K562 (cell line): ENCODE results near the gene UBE2L3. TPM values are rescaled to one million over a fixed set of nuclear protein-coding genes. Genes with fewer than 3 reads are reported as not detected.

Experiments
- ATF1 ChIP-seq, 2 experiments: fragments of 450-650 bp in 1 of 2; IDR thresholded peaks; 2 replicates each; pipeline ENCODE4 v1.6.1; 2016; ENCODE audit warnings: missing compliant biosample characterization in 1 of 2, missing genetic modification characterization in 1 of 2
- BCL6 ChIP-seq: fragments of 250-450 bp; sonication (Bioruptor Pico); IDR thresholded peaks from 2 replicates; pipeline ENCODE4 v1.4.0; 2020
- COPS2 ChIP-seq: fragments of 450-650 bp; conservative IDR thresholded peaks from 2 replicates; pipeline ENCODE4 v1.6.1; 2016; ENCODE audit warnings: mild to moderate bottlenecking, moderate library complexity
- CREB3 ChIP-seq: fragments of 450-650 bp; conservative IDR thresholded peaks from 2 replicates; pipeline ENCODE4 v1.6.1; 2016; ENCODE audit warnings: missing genetic modification characterization, low read depth, mild to moderate bottlenecking, missing compliant biosample characterization, moderate library complexity
- FOXK2 ChIP-seq, 2 experiments: fragments of 450-650 bp; IDR thresholded peaks in 1 of 2; conservative IDR thresholded peaks in 1 of 2; 2 replicates each; pipeline ENCODE4 v1.6.1; 2016; ENCODE audit warnings: low read depth in 2 of 2, mild to moderate bottlenecking in 1 of 2
- HDAC6 ChIP-seq: IDR thresholded peaks from 2 replicates; pipeline ENCODE4 v1.6.1; 2012; ENCODE audit warnings: low read depth, mild to moderate bottlenecking, control low read depth, inconsistent platforms, low read length, moderate library complexity
- ILF3 ChIP-seq: fragments of 450-650 bp; IDR thresholded peaks from 2 replicates; pipeline ENCODE4 v1.6.1; 2018; ENCODE audit warnings: antibody characterized with exemption, mild to moderate bottlenecking, moderate library complexity, borderline replicate concordance
- NR1H2 ChIP-seq: sonication (generic); formaldehyde crosslinking; IDR thresholded peaks from 2 replicates; pipeline ENCODE4 v1.4.0; 2020; ENCODE audit warnings: mild to moderate bottlenecking, missing genetic modification reagents
- PTRF ChIP-seq: fragments of 450-650 bp; IDR thresholded peaks from 2 replicates; pipeline ENCODE4 v1.6.1; 2016; ENCODE audit warnings: mild to moderate bottlenecking, missing genetic modification characterization, missing compliant biosample characterization
- ZBTB17 ChIP-seq: fragments of 450-650 bp; formaldehyde crosslinking; IDR thresholded peaks from 2 replicates; pipeline ENCODE4 v1.4.0; 2020; ENCODE audit warnings: mild to moderate bottlenecking
- ZNF707 ChIP-seq: fragments of 250-450 bp; sonication (Bioruptor Pico); conservative IDR thresholded peaks from 2 replicates; pipeline ENCODE4 v1.8.0; 2022; ENCODE audit warnings: inconsistent platforms, mild to moderate bottlenecking, moderate library complexity
- polyA plus RNA-seq, 8 experiments: library from polyadenylated mRNA; depleted of rRNA in 4 of 8; stranded (reverse) in 5 of 8; unstranded in 3 of 8; fragments of >200 nt; fragmentation: Nextera tagmentation in 2 of 8; fragmentation: Illumina TruSeq in 1 of 8; extraction: Ambion mirVana in 2 of 8; extraction: Trizol in 1 of 8; gene quantifications; 2 replicates each; pipeline versions ENCODE4 v1.2.1 to v1.2.3, GENCODE V29; 2011 to 2014; ENCODE audit warnings: inconsistent platforms in 1 of 8, missing spikeins in 1 of 8
- total RNA-seq, 7 experiments: library from RNA; depleted of rRNA in 6 of 7; stranded (reverse); fragments of >200 nt in 6 of 7; fragmentation: Illumina TruSeq in 2 of 7; extraction: Trizol in 2 of 7; gene quantifications; 2 replicates each; pipeline versions ENCODE4 v1.2.1 to v1.2.3, GENCODE V29; 2011 to 2021; ENCODE audit warnings: low replicate concordance in 1 of 7
- TF ChIP-seq, protein P1 (sequence below): sonication (generic); formaldehyde crosslinking; IDR thresholded peaks from 2 replicates; pipeline ENCODE4 v1.8.0; 2023; ENCODE audit warnings: mild to moderate bottlenecking, missing genetic modification reagents
- TF ChIP-seq, protein P2 (sequence below): fragments of 250-450 bp; sonication (Bioruptor Pico); IDR thresholded peaks from 2 replicates; pipeline ENCODE4 v1.8.0; 2022; ENCODE audit warnings: inconsistent platforms, mild to moderate bottlenecking, moderate library complexity, borderline replicate concordance
- TF ChIP-seq, protein P3 (sequence below): fragments of 250-450 bp; sonication (Bioruptor Pico); IDR thresholded peaks from 2 replicates; pipeline ENCODE4 v1.5.0; 2021; ENCODE audit warnings: mild to moderate bottlenecking, moderate library complexity
- TF ChIP-seq, protein P4 (sequence below): sonication (generic); formaldehyde crosslinking; IDR thresholded peaks from 2 replicates; pipeline ENCODE4 v1.8.0; 2022; ENCODE audit warnings: mild to moderate bottlenecking, missing genetic modification reagents

UBE2L3 gene
- total and polyA plus RNA-seq, 9 of the 15 experiments (the other 6 are each of a cell fraction or from before 2014, with no cell fraction given), result 215 to 625 (median 285) TPM

DNA sequence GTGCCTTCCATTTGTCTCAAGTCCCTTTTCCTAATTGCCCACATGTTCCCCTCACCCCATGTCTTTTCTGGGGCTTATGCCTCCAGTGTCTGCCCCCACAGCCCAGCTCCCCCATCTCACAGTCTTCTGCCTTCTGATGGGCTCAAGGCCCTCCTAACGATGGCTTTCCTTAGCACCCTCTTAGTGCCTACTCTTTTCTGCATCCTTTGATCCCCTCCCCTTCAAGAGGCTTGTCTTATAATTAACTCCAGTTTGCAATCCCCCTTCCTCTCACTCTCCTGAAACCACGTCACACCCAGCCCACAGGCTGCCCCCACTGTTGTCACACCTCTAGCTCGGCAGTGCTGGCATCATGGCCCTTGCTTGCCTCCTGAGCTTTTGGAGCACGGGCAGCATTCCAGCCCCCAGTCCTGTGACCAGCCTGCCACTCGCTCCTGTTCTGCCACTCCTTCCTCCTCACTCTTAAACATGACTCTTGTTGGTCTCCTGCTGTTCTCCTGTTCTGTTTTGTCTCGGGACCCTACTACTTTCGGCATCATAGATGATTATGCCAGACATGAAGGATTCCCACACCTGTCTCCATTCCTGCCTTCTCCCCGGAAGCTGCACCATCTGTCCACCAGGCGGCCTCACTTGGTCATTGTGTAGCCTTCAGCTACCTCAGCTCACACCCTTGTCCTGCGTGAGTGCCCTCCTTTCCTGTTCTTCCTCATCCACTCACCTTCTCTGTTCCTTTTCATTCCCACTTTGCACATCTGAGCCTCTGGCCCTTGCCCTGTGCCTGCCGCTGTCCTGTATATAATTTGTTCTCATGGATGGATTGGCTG lies 26.1 kb downstream of the UBE2L3 start (continued):
- TF ChIP-seq, protein P1, sequence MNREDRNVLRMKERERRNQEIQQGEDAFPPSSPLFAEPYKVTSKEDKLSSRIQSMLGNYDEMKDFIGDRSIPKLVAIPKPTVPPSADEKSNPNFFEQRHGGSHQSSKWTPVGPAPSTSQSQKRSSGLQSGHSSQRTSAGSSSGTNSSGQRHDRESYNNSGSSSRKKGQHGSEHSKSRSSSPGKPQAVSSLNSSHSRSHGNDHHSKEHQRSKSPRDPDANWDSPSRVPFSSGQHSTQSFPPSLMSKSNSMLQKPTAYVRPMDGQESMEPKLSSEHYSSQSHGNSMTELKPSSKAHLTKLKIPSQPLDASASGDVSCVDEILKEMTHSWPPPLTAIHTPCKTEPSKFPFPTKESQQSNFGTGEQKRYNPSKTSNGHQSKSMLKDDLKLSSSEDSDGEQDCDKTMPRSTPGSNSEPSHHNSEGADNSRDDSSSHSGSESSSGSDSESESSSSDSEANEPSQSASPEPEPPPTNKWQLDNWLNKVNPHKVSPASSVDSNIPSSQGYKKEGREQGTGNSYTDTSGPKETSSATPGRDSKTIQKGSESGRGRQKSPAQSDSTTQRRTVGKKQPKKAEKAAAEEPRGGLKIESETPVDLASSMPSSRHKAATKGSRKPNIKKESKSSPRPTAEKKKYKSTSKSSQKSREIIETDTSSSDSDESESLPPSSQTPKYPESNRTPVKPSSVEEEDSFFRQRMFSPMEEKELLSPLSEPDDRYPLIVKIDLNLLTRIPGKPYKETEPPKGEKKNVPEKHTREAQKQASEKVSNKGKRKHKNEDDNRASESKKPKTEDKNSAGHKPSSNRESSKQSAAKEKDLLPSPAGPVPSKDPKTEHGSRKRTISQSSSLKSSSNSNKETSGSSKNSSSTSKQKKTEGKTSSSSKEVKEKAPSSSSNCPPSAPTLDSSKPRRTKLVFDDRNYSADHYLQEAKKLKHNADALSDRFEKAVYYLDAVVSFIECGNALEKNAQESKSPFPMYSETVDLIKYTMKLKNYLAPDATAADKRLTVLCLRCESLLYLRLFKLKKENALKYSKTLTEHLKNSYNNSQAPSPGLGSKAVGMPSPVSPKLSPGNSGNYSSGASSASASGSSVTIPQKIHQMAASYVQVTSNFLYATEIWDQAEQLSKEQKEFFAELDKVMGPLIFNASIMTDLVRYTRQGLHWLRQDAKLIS (CRISPR knock-in tag), result no peak
- no peak for TF ChIP-seq ZNF707 (CRISPR knock-in tag)
- TF ChIP-seq, protein P2, sequence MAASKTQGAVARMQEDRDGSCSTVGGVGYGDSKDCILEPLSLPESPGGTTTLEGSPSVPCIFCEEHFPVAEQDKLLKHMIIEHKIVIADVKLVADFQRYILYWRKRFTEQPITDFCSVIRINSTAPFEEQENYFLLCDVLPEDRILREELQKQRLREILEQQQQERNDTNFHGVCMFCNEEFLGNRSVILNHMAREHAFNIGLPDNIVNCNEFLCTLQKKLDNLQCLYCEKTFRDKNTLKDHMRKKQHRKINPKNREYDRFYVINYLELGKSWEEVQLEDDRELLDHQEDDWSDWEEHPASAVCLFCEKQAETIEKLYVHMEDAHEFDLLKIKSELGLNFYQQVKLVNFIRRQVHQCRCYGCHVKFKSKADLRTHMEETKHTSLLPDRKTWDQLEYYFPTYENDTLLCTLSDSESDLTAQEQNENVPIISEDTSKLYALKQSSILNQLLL (CRISPR knock-in tag), result peak; percentile 54; the same call in 1 of the 2 replicates
- TF ChIP-seq ATF1 (CRISPR knock-in tag; IDR thresholded peaks at IDR 0.05), result no peak
- no peak for TF ChIP-seq ATF1 (tag; IDR thresholded peaks at IDR 0.05)
- TF ChIP-seq, protein P3, sequence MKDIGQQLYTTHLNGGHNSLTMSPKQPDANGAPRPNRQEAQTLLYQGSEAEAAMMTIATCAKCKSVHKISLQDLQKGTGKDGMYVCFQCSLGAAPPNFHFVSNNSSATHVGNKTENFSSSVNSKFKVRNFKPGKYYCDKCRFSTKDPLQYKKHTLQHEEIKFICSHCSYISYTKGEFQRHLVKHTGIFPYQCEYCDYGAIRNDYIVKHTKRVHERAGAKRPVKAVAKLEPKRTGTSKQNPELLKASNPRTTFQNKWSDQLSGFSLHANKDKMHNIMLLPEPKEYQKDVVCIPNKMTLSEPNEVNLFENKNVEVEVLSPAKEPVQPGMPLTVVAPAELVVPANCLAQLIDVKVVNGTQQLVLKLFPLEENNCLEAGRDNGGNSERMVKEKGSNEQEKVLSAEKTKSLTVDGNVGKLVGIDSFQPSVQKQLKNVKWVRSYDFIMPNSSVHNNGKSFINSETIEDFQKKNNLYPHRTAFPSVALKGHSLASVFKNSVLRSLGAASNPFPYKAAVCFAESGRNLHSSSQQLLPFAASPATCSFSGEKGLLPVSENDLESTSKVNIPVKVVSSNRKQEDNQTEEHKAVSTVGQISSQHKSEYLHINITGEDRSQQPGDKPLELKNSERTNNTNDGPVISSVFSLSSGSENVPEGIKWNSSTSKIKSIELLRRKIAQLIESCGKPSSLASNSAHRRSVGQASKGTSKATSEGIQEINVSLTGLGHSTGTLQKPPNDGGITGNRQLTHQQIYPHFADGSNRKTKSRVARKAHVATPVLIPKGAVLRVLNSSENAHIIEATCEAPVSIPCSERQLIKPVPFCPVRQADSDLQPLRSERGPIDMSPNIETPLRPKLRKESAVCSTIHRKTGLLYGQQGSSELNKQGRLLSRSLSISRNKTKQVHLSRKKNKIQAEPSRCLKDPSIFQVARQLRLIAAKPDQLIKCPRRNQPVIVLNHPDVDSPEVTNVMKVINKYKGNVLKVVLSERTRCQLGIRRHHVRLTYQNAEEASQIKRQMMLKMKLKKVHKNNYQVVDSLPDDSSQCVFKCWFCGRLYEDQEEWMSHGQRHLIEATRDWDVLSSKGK, result no peak
- no peak for TF ChIP-seq HDAC6
- no peak for TF ChIP-seq NR1H2 (CRISPR knock-in tag)
- TF ChIP-seq FOXK2 (conservative IDR thresholded peaks at IDR 0.05 in 1 of 2, IDR thresholded peaks at IDR 0.05 in 1 of 2; ENCODE audit: low read depth in 2 of 2), result no peak
- no peak for TF ChIP-seq PTRF (tag)
- TF ChIP-seq, protein P4, sequence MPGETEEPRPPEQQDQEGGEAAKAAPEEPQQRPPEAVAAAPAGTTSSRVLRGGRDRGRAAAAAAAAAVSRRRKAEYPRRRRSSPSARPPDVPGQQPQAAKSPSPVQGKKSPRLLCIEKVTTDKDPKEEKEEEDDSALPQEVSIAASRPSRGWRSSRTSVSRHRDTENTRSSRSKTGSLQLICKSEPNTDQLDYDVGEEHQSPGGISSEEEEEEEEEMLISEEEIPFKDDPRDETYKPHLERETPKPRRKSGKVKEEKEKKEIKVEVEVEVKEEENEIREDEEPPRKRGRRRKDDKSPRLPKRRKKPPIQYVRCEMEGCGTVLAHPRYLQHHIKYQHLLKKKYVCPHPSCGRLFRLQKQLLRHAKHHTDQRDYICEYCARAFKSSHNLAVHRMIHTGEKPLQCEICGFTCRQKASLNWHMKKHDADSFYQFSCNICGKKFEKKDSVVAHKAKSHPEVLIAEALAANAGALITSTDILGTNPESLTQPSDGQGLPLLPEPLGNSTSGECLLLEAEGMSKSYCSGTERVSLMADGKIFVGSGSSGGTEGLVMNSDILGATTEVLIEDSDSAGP (CRISPR knock-in tag), result no peak
- TF ChIP-seq BCL6 (CRISPR knock-in tag), result no peak
- TF ChIP-seq COPS2, result no peak
- no peak for TF ChIP-seq ZBTB17 (CRISPR knock-in tag)
- TF ChIP-seq CREB3 (tag), result no peak
- TF ChIP-seq ILF3, result no peak
